ENCODE data around the gene KRTAP19-5. TPM values are rescaled to one million over a fixed set of nuclear protein-coding genes. Genes with fewer than 3 reads are reported as not detected.

Gene KRTAP19-5
- total RNA-seq, 1 experiment from 2014 or later = not detected

Small RNA genes within 50 kb of the gene (small RNA-seq; reads per million reads assigned to genes)
- gene AP000567.1 (not detected), gene KRTAP19-10P (not detected), gene KRTAP19-11P (not detected), gene KRTAP19-9P (not detected)

Other genes with a start within 250 kb of the KRTAP19-5 start
- not detected in 2 replicates for gene KRTAP24-1, start 219.2 kb downstream of the KRTAP19-5 start, total RNA-seq (2014; rRNA removed; shearing (Covaris generic); ENCODE audit: low replicate concordance)
- not detected in 2 replicates for gene KRTAP25-1, start 212.6 kb downstream of the KRTAP19-5 start, total RNA-seq (2014; rRNA removed; shearing (Covaris generic); ENCODE audit: low replicate concordance)
- not detected in 2 replicates for gene KRTAP26-1, start 181.8 kb downstream of the KRTAP19-5 start, total RNA-seq (2014; rRNA removed; shearing (Covaris generic); ENCODE audit: low replicate concordance)
- gene KRTAP27-1, start 164.4 kb downstream of the KRTAP19-5 start, total RNA-seq (2014; rRNA removed; shearing (Covaris generic); ENCODE audit: low replicate concordance) = not detected in 2 replicates
- gene KRTAP23-1, start 153.5 kb downstream of the KRTAP19-5 start, total RNA-seq (2014; rRNA removed; shearing (Covaris generic); ENCODE audit: low replicate concordance) = not detected in 2 replicates
- not detected in 2 replicates for gene KRTAP13-2, start 129.9 kb downstream of the KRTAP19-5 start, total RNA-seq (2014; rRNA removed; shearing (Covaris generic); ENCODE audit: low replicate concordance)
- not detected in 2 replicates for gene KRTAP13-1, start 106.1 kb downstream of the KRTAP19-5 start, total RNA-seq (2014; rRNA removed; shearing (Covaris generic); ENCODE audit: low replicate concordance)
- not detected in 2 replicates for gene KRTAP13-3, start 76.2 kb downstream of the KRTAP19-5 start, total RNA-seq (2014; rRNA removed; shearing (Covaris generic); ENCODE audit: low replicate concordance)
- not detected in 2 replicates for gene KRTAP13-4, start 71.9 kb downstream of the KRTAP19-5 start, total RNA-seq (2014; rRNA removed; shearing (Covaris generic); ENCODE audit: low replicate concordance)
- gene KRTAP15-1, start 61.9 kb downstream of the KRTAP19-5 start, total RNA-seq (2014; rRNA removed; shearing (Covaris generic); ENCODE audit: low replicate concordance) = not detected in 2 replicates
- not detected in 2 replicates for gene KRTAP19-1, start 21.8 kb downstream of the KRTAP19-5 start, total RNA-seq (2014; rRNA removed; shearing (Covaris generic); ENCODE audit: low replicate concordance)
- not detected in 2 replicates for gene KRTAP19-2, start 14.7 kb downstream of the KRTAP19-5 start, total RNA-seq (2014; rRNA removed; shearing (Covaris generic); ENCODE audit: low replicate concordance)
- gene KRTAP19-3, start 10.1 kb downstream of the KRTAP19-5 start, total RNA-seq (2014; rRNA removed; shearing (Covaris generic); ENCODE audit: low replicate concordance) = not detected in 2 replicates
- gene KRTAP19-4, start 5.0 kb downstream of the KRTAP19-5 start, total RNA-seq (2014; rRNA removed; shearing (Covaris generic); ENCODE audit: low replicate concordance) = not detected in 2 replicates
- not detected in 2 replicates for gene KRTAP19-6, start 39.7 kb upstream of the KRTAP19-5 start, total RNA-seq (2014; rRNA removed; shearing (Covaris generic); ENCODE audit: low replicate concordance)
- not detected in 2 replicates for gene KRTAP19-7, start 59.2 kb upstream of the KRTAP19-5 start, total RNA-seq (2014; rRNA removed; shearing (Covaris generic); ENCODE audit: low replicate concordance)
- not detected in 2 replicates for gene KRTAP22-2, start 88.3 kb upstream of the KRTAP19-5 start, total RNA-seq (2014; rRNA removed; shearing (Covaris generic); ENCODE audit: low replicate concordance)
- gene KRTAP6-3, start 90.3 kb upstream of the KRTAP19-5 start, total RNA-seq (2014; rRNA removed; shearing (Covaris generic); ENCODE audit: low replicate concordance) = not detected in 2 replicates
- gene KRTAP6-2, start 96.8 kb upstream of the KRTAP19-5 start, total RNA-seq (2014; rRNA removed; shearing (Covaris generic); ENCODE audit: low replicate concordance) = not detected in 2 replicates
- not detected in 2 replicates for gene KRTAP22-1, start 98.9 kb upstream of the KRTAP19-5 start, total RNA-seq (2014; rRNA removed; shearing (Covaris generic); ENCODE audit: low replicate concordance)
- gene KRTAP6-1, start 111.8 kb upstream of the KRTAP19-5 start, total RNA-seq (2014; rRNA removed; shearing (Covaris generic); ENCODE audit: low replicate concordance) = not detected in 2 replicates
- gene KRTAP20-1, start 114.3 kb upstream of the KRTAP19-5 start, total RNA-seq (2014; rRNA removed; shearing (Covaris generic); ENCODE audit: low replicate concordance) = not detected in 2 replicates
- not detected in 2 replicates for gene KRTAP20-4, start 118.5 kb upstream of the KRTAP19-5 start, total RNA-seq (2014; rRNA removed; shearing (Covaris generic); ENCODE audit: low replicate concordance)
- not detected in 2 replicates for gene KRTAP20-2, start 133.1 kb upstream of the KRTAP19-5 start, total RNA-seq (2014; rRNA removed; shearing (Covaris generic); ENCODE audit: low replicate concordance)
- not detected in 2 replicates for gene KRTAP20-3, start 140.7 kb upstream of the KRTAP19-5 start, total RNA-seq (2014; rRNA removed; shearing (Covaris generic); ENCODE audit: low replicate concordance)
- not detected in 2 replicates for gene KRTAP21-3, start 216.6 kb upstream of the KRTAP19-5 start, total RNA-seq (2014; rRNA removed; shearing (Covaris generic); ENCODE audit: low replicate concordance)
- not detected in 2 replicates for gene KRTAP21-2, start 245.1 kb upstream of the KRTAP19-5 start, total RNA-seq (2014; rRNA removed; shearing (Covaris generic); ENCODE audit: low replicate concordance)